Measurements from ENCODE around the gene MMP28. TPM values are rescaled to one million over a fixed set of nuclear protein-coding genes. Genes with fewer than 3 reads are reported as not detected.

MMP28 gene
- polyA plus RNA-seq, 2 of the 4 experiments (the other 2 are of a cell fraction), result 6.6 to 6.7 TPM

GRCh38 chr17:35766489-35766877 lies 29.0 kb downstream of the MMP28 start:
- WGBS (ENCODE audit: missing lambda C conversion rate), result 60% methylated on average over 23 of the region's 24 CpGs
- ATAC-seq, result no peak

DNA sequence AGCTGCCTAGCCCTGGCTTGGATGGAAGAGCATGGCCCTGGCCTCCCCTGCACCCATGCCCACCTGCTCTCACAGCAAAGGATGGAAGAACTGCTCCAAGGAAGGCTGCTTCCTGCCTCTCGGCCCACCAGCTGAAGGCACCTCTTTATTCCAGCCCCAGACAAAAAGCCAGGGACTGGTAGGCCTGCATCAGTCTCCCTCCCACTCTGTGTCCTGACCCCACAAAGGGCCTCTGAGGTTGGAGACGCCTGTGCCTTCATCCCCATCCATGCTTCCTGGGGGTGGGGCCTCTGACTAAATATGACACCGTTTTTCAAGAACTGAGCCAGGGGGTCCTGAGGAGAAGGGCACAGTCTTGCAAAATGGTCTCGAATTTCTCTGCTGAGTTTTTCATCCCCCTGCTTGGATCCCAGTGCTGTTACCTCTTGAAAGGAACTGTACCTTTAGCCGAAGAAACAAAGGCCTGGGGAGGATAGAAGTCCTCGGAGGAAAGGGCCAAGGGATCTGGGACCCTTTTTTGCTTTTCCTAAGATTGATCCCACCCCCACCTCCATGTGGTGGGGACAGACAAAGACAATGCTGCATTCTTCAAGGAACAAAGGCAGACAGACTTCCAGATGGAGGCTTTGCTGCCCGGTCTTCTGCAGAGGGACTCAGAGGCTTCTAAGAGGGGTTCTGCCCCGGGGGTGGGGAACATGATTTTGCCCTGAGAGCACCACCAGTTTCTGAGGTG lies 29.5 kb downstream of the MMP28 start:
- 55% methylated on average over 8 of the region's 8 CpGs for WGBS (ENCODE audit: missing lambda C conversion rate)
- H3K4me2 ChIP-seq, result no peak overlapping the region

More at GRCh38 chr17:35766489-35766877, 29.0 kb downstream of the MMP28 start:
- no peak for DNase-seq (ENCODE audit: low read depth in 1 of 2, low spot score in 1 of 2)
- Histone ChIP-seq H3K9me3 (no peaks in the 10 kb centered on the region), H3K27ac (no peak overlapping the region), H3K4me2 (no peak overlapping the region), H3K4me3 (no peak overlapping the region), H3K4me1 (no peaks in the 10 kb centered on the region)
- TF ChIP-seq HMGXB4 (CRISPR knock-in tag; IDR thresholded peaks at IDR 0.05; ENCODE audit: borderline replicate concordance) (no peak), CHD4 (IDR thresholded peaks at IDR 0.05; ENCODE audit: borderline replicate concordance) (no peak), NFE2L2 (conservative IDR thresholded peaks at IDR 0.05; ENCODE audit: low read length) (no peak), CHD2 (IDR thresholded peaks at IDR 0.05; ENCODE audit: low read length, partially characterized antibody) (no peak), RCOR1 (IDR thresholded peaks at IDR 0.05; ENCODE audit: low read depth, low read length) (no peak), ZSCAN20 (CRISPR knock-in tag; IDR thresholded peaks at IDR 0.05) (no peak), EP300 (IDR thresholded peaks at IDR 0.05) (no peak), NR3C1 (IDR thresholded peaks at IDR 0.05) (no peak), EHMT2 (IDR thresholded peaks at IDR 0.05; ENCODE audit: low read depth) (no peak), JUNB (IDR thresholded peaks at IDR 0.05) (no peak)
- TF ChIP-seq, protein P1, sequence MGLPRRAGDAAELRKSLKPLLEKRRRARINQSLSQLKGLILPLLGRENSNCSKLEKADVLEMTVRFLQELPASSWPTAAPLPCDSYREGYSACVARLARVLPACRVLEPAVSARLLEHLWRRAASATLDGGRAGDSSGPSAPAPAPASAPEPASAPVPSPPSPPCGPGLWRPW (IDR thresholded peaks at IDR 0.05), result no peak
- CTCF ChIA-PET, result interaction anchor here (0.8 to 43.9 kb wide), 12 partner anchors 6 to 163 kb away, joined by 3 to 2039 read pairs (median 6); partner anchors contain the start of genes C17orf50, GAS2L2, MMP28 and RASL10B
- FAIRE-seq, result no peak
- POLR2A ChIA-PET, result interaction anchor here (0.5 to 5.8 kb wide), 3 partner anchors 37 to 43 kb away, joined by 3 to 156 read pairs (median 6); partner anchors contain the start of gene TAF15

More for the DNA sequence above, 29.5 kb downstream of the MMP28 start:
- H3K9me3 ChIP-seq, result no peaks in the 10 kb centered on the region
- POLR2A ChIA-PET, result interaction anchor here (0.6 to 5.8 kb wide), 2 partner anchors 39 to 43 kb away, joined by 3 to 156 read pairs; partner anchors contain the start of gene TAF15
- ATAC-seq (no peak), DNase-seq (ENCODE audit: low read depth in 1 of 2, low spot score in 1 of 2) (no peak), FAIRE-seq (no peak)
- H3K27ac ChIP-seq, result no peak overlapping the region
- no peak for TF ChIP-seq EHMT2 (IDR thresholded peaks at IDR 0.05; ENCODE audit: low read depth)
- TF ChIP-seq ZC3H11A (IDR thresholded peaks at IDR 0.05), result no peak
- TF ChIP-seq POLR2A (IDR thresholded peaks at IDR 0.05; ENCODE audit: low read length), result no peak
- no peak for TF ChIP-seq HOXB13 (CRISPR knock-in tag; IDR thresholded peaks at IDR 0.05; ENCODE audit: low read depth)
- no peak for TF ChIP-seq HDAC2 (IDR thresholded peaks at IDR 0.05)
- no peak for TF ChIP-seq CHD2 (IDR thresholded peaks at IDR 0.05; ENCODE audit: low read length, partially characterized antibody)
- TF ChIP-seq RNF2 (IDR thresholded peaks at IDR 0.05; ENCODE audit: borderline replicate concordance, low read depth), result no peak
- TF ChIP-seq, protein P2, sequence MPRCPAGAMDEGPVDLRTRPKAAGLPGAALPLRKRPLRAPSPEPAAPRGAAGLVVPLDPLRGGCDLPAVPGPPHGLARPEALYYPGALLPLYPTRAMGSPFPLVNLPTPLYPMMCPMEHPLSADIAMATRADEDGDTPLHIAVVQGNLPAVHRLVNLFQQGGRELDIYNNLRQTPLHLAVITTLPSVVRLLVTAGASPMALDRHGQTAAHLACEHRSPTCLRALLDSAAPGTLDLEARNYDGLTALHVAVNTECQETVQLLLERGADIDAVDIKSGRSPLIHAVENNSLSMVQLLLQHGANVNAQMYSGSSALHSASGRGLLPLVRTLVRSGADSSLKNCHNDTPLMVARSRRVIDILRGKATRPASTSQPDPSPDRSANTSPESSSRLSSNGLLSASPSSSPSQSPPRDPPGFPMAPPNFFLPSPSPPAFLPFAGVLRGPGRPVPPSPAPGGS (IDR thresholded peaks at IDR 0.05), result no peak
- no peak for TF ChIP-seq FOXS1 (CRISPR knock-in tag; IDR thresholded peaks at IDR 0.05)
- no peak for TF ChIP-seq KDM1A (IDR thresholded peaks at IDR 0.05; ENCODE audit: low read depth)
- TF ChIP-seq CBX2 (IDR thresholded peaks at IDR 0.05; ENCODE audit: borderline replicate concordance, low read depth), result no peak
- no peak for TF ChIP-seq EHF (CRISPR knock-in tag; IDR thresholded peaks at IDR 0.05)
- TF ChIP-seq FOSL2 (IDR thresholded peaks at IDR 0.05), result no peak
- TF ChIP-seq FOSL2 (CRISPR knock-in tag; IDR thresholded peaks at IDR 0.05), result no peak
- TF ChIP-seq MAZ (IDR thresholded peaks at IDR 0.05; ENCODE audit: borderline replicate concordance, low read depth, low read length), result no peak
- no peak for TF ChIP-seq SREBF2 (IDR thresholded peaks at IDR 0.05)
- TF ChIP-seq MYC (IDR thresholded peaks at IDR 0.05; ENCODE audit: borderline replicate concordance, low read length), result no peak
- TF ChIP-seq ZNF302 (CRISPR knock-in tag; IDR thresholded peaks at IDR 0.05), result no peak
- no peak for TF ChIP-seq FOSB (CRISPR knock-in tag; IDR thresholded peaks at IDR 0.05)
- TF ChIP-seq, protein P3, sequence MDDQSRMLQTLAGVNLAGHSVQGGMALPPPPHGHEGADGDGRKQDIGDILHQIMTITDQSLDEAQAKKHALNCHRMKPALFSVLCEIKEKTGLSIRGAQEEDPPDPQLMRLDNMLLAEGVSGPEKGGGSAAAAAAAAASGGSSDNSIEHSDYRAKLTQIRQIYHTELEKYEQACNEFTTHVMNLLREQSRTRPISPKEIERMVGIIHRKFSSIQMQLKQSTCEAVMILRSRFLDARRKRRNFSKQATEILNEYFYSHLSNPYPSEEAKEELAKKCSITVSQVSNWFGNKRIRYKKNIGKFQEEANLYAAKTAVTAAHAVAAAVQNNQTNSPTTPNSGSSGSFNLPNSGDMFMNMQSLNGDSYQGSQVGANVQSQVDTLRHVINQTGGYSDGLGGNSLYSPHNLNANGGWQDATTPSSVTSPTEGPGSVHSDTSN (IDR thresholded peaks at IDR 0.05), result no peak
- TF ChIP-seq, protein P4, sequence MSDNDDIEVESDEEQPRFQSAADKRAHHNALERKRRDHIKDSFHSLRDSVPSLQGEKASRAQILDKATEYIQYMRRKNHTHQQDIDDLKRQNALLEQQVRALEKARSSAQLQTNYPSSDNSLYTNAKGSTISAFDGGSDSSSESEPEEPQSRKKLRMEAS (IDR thresholded peaks at IDR 0.05), result no peak
- CTCF ChIA-PET, result interaction anchor here (0.6 to 43.9 kb wide), 8 partner anchors 7 to 152 kb away, joined by 3 to 2039 read pairs (median 16); partner anchors contain the start of genes C17orf50, GAS2L2, MMP28 and RASL10B
- H3K4me1 ChIP-seq, result no peaks in the 10 kb centered on the region
- H3K4me3 ChIP-seq, result no peak overlapping the region

Measured in A549 (cell line).